ENCODE measurements around the gene SELENON.

DNA sequence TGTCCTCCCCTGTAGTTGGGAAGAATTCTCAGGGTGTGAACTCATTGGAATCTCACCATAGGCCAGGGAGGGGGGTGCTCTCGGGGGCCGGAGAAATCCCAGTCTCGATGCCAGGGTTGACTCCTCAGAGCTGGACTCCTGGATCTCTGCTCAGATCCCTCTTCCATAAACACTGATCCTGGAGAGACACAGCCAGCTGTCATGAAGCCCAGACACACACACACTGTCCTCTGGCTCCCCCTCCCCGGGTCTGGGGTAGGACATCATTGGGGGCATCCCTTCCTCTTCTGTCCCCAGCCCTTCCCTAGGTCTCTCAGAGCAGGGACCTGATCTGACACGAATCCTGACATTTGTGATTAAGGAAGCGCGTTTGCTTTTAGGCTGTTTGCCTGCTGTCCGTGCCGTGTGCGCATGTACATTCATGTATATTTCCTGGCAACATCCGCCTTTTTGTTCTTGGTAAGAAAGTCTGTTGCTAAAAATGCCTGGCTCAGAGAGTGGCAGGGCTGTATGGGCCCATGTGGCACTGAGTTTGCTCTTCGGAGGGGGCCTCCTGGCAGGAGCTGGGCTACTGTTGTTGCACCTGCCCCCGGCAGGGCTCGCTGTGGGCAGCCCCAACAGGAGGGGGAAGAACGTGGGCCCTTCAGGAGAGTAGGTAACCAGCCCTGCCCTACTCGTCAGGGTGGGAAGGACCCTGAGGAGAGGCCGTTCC, 45.4 kb upstream of the SELENON start:
- TF ChIP-seq POLR2A (IDR thresholded peaks at IDR 0.05): no peak
- TF ChIP-seq, protein P1, sequence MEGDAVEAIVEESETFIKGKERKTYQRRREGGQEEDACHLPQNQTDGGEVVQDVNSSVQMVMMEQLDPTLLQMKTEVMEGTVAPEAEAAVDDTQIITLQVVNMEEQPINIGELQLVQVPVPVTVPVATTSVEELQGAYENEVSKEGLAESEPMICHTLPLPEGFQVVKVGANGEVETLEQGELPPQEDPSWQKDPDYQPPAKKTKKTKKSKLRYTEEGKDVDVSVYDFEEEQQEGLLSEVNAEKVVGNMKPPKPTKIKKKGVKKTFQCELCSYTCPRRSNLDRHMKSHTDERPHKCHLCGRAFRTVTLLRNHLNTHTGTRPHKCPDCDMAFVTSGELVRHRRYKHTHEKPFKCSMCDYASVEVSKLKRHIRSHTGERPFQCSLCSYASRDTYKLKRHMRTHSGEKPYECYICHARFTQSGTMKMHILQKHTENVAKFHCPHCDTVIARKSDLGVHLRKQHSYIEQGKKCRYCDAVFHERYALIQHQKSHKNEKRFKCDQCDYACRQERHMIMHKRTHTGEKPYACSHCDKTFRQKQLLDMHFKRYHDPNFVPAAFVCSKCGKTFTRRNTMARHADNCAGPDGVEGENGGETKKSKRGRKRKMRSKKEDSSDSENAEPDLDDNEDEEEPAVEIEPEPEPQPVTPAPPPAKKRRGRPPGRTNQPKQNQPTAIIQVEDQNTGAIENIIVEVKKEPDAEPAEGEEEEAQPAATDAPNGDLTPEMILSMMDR (IDR thresholded peaks at IDR 0.05): no peak
